H9 (cell line): Measurements from ENCODE around the gene APOL5. TPM values are rescaled to one million over a fixed set of nuclear protein-coding genes. Genes with fewer than 3 reads are reported as not detected.

Experiments
- DNase-seq: peaks from one replicate; pipeline ENCODE4 v3.0.0-alpha.2; 2017
- H2AFZ ChIP-seq: one replicate; pipeline ENCODE4 v1.6.1; 2013; ENCODE audit warnings: mild to moderate bottlenecking, low read length, control low read depth, moderate library complexity
- H2AK5ac ChIP-seq: 2 replicates; pipeline ENCODE4 v1.6.1; 2013; ENCODE audit warnings: low read length, control low read depth, mixed read lengths; ENCODE audit not compliant: insufficient read length
- H2BK120ac ChIP-seq: one replicate; pipeline ENCODE4 v1.6.1; 2013; ENCODE audit warnings: low read depth, mild to moderate bottlenecking, low read length, control low read depth, inconsistent platforms; ENCODE audit not compliant: poor library complexity, severe bottlenecking
- H2BK12ac ChIP-seq: 2 replicates; pipeline ENCODE4 v1.6.1; 2013; ENCODE audit warnings: low read length, control low read depth, mixed read lengths, low read depth; ENCODE audit not compliant: insufficient read length
- H2BK15ac ChIP-seq: 2 replicates; pipeline ENCODE4 v1.6.1; 2013; ENCODE audit warnings: low read depth, low read length, control low read depth
- H2BK20ac ChIP-seq: one replicate; pipeline ENCODE4 v1.6.1; 2013; ENCODE audit warnings: low read depth, mild to moderate bottlenecking, low read length, control low read depth, inconsistent platforms; ENCODE audit not compliant: poor library complexity, severe bottlenecking
- H2BK5ac ChIP-seq: 2 replicates; pipeline ENCODE4 v1.6.1; 2013; ENCODE audit warnings: low read length, control low read depth, mixed read lengths; ENCODE audit not compliant: insufficient read length
- H3K14ac ChIP-seq: 2 replicates; pipeline ENCODE4 v1.6.1; 2013; ENCODE audit warnings: low read length, control low read depth; ENCODE audit not compliant: insufficient read depth
- H3K18ac ChIP-seq: 2 replicates; pipeline ENCODE4 v1.6.1; 2013; ENCODE audit warnings: low read depth, mild to moderate bottlenecking, mixed read lengths, low read length, control low read depth; ENCODE audit not compliant: insufficient read length
- H3K23ac ChIP-seq: 2 replicates; pipeline ENCODE4 v1.6.1; 2013; ENCODE audit warnings: low read length, control low read depth, mixed read lengths, low read depth; ENCODE audit not compliant: insufficient read length
- H3K23me2 ChIP-seq: 2 replicates; pipeline ENCODE4 v1.6.1; 2013; ENCODE audit warnings: low read depth, mild to moderate bottlenecking, mixed read lengths, low read length, control low read depth; ENCODE audit not compliant: insufficient read length, poor library complexity, severe bottlenecking
- H3K27ac ChIP-seq: 2 replicates; pipeline ENCODE4 v1.5.1; 2013; ENCODE audit warnings: low read length, control low read depth, mixed read lengths, low read depth; ENCODE audit not compliant: insufficient read length
- H3K27me3 ChIP-seq: 2 replicates; pipeline ENCODE4 v1.6.1; 2013; ENCODE audit warnings: low read length, control low read depth, inconsistent platforms; ENCODE audit not compliant: insufficient read depth
- H3K4ac ChIP-seq: 2 replicates; pipeline ENCODE4 v1.6.1; 2013; ENCODE audit warnings: low read depth, mild to moderate bottlenecking, control low read depth, inconsistent platforms, low read length, moderate library complexity
- H3K4me1 ChIP-seq: 2 replicates; pipeline ENCODE4 v1.6.1; 2013; ENCODE audit warnings: low read length, control low read depth, inconsistent platforms; ENCODE audit not compliant: insufficient read depth
- H3K4me2 ChIP-seq: 2 replicates; pipeline ENCODE4 v1.6.1; 2013; ENCODE audit warnings: low read length, control low read depth, mixed read lengths; ENCODE audit not compliant: insufficient read length, insufficient read depth
- H3K56ac ChIP-seq: 2 replicates; pipeline ENCODE4 v1.6.1; 2013; ENCODE audit warnings: low read depth, mild to moderate bottlenecking, mixed read lengths, low read length, control low read depth; ENCODE audit not compliant: insufficient read length
- H3K79me1 ChIP-seq: 2 replicates; pipeline ENCODE4 v1.6.1; 2013; ENCODE audit warnings: low read depth, mild to moderate bottlenecking, moderate library complexity, low read length, control low read depth, inconsistent platforms; ENCODE audit not compliant: insufficient read depth, poor library complexity, severe bottlenecking
- H3K79me2 ChIP-seq: 2 replicates; pipeline ENCODE4 v1.6.1; 2013; ENCODE audit warnings: low read length, control low read depth, inconsistent platforms; ENCODE audit not compliant: insufficient read depth
- H3K9ac ChIP-seq: 2 replicates; pipeline ENCODE4 v1.6.1; 2013; ENCODE audit warnings: low read length, control low read depth, mixed read lengths; ENCODE audit not compliant: insufficient read length; ENCODE audit errors: extremely low read depth
- H3K9me3 ChIP-seq: one replicate; pipeline ENCODE4 v1.6.1; 2013; ENCODE audit warnings: low read depth, low read length, inconsistent platforms; ENCODE audit not compliant: control insufficient read depth
- H3T11ph ChIP-seq: one replicate; pipeline ENCODE4 v1.6.1; 2013; ENCODE audit warnings: mild to moderate bottlenecking, low read length, control low read depth, inconsistent platforms
- H4K20me1 ChIP-seq: one replicate; pipeline ENCODE4 v1.6.1; 2013; ENCODE audit not compliant: control insufficient read depth, insufficient read length, insufficient read depth
- H4K5ac ChIP-seq: 2 replicates; pipeline ENCODE4 v1.6.1; 2013; ENCODE audit warnings: low read depth, mild to moderate bottlenecking, mixed read lengths, low read length, control low read depth; ENCODE audit not compliant: insufficient read length
- H4K8ac ChIP-seq: replicated peaks from 2 replicates; pipeline ENCODE4 v1.6.1; 2013; ENCODE audit warnings: low read length, control low read depth, mixed read lengths, low read depth; ENCODE audit not compliant: insufficient read length
- H4K91ac ChIP-seq: 2 replicates; pipeline ENCODE4 v1.6.1; 2013; ENCODE audit warnings: low read depth, mild to moderate bottlenecking, moderate library complexity, mixed read lengths, low read length, control low read depth; ENCODE audit not compliant: insufficient read length
- H3K27ac Mint-ChIP-seq, 3 experiments: 2 replicates in 2 of 3; 3 replicates in 1 of 3; pipeline ENCODE4 v1.8.0; 2020 to 2021; ENCODE audit warnings: mixed read lengths in 3 of 3, mild to moderate bottlenecking in 1 of 3, moderate library complexity in 1 of 3
- H3K27me3 Mint-ChIP-seq: 2 replicates; pipeline ENCODE4 v1.8.0; 2021; ENCODE audit warnings: low read depth, mild to moderate bottlenecking, moderate library complexity, mixed read lengths
- H3K36me3 Mint-ChIP-seq, 3 experiments: 2 replicates in 2 of 3; 3 replicates in 1 of 3; pipeline ENCODE4 v1.8.0; 2020 to 2021; ENCODE audit warnings: low read depth in 3 of 3, mixed read lengths in 3 of 3; ENCODE audit not compliant: insufficient read depth in 1 of 3
- H3K4me1 Mint-ChIP-seq, 2 experiments: 2 replicates each; pipeline ENCODE4 v1.8.0; 2020; ENCODE audit warnings: mixed read lengths in 2 of 2
- H3K4me3 Mint-ChIP-seq, 2 experiments: 2 replicates in 1 of 2; 3 replicates in 1 of 2; pipeline ENCODE4 v1.8.0; 2020 to 2021; ENCODE audit warnings: mild to moderate bottlenecking in 2 of 2, mixed read lengths in 2 of 2, moderate library complexity in 1 of 2
- H3K9me3 Mint-ChIP-seq, 2 experiments: 2 replicates in 1 of 2; 3 replicates in 1 of 2; pipeline ENCODE4 v1.8.0; 2020; ENCODE audit warnings: mild to moderate bottlenecking in 2 of 2, mixed read lengths in 2 of 2, moderate library complexity in 1 of 2
- WGBS: extraction: QIAGEN DNeasy Blood & Tissue Kit; methylation state at CpG from one replicate; pipeline ENCODE4 v1.1.7; 2013; ENCODE audit warnings: missing lambda C conversion rate, low lambda C conversion rate, mixed read lengths; ENCODE audit not compliant: insufficient read length; ENCODE audit errors: extremely low coverage; 5-methylcytosine and 5-hydroxymethylcytosine counted together
- total RNA-seq: library from RNA; stranded (reverse); gene quantifications from 2 replicates; pipeline ENCODE4 v1.2.1, GENCODE V29; 2021
- TF ChIP-seq, protein P1 (sequence below): fragments of 200-600 bp; sonication (generic); conservative IDR thresholded peaks from 3 replicates; pipeline ENCODE4 v1.8.0; 2021; ENCODE audit warnings: antibody characterized with exemption, mild to moderate bottlenecking

The APOL5 gene
- total RNA-seq, 1 experiment from 2014 or later, result not detected

DNA sequence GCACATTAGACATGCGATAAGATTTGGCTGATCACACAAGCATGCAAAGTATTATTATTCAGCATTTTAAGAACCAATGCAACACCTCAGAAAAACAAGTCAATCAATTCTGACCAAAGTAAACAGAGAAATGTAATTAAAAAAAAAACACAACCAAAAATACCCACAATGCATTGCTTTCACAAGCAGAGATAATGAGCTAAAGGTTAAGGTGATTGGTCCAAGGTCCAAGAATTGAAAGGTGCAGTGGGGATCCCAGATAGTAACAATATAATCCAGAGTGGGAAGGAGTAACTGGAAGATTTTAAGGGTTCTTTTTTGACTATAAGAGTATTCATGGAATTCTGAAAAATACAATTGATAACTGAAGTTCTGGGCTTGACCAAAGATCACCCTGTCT lies 39.0 kb downstream of the APOL5 start:
- no peak overlapping the region for H2BK120ac ChIP-seq
- H3K4me1 ChIP-seq, result peaks cover 5% of the 10 kb centered on the region; the same call in 1 of the 2 replicates
- H2AK5ac ChIP-seq, result no peak overlapping the region

More for the DNA sequence above, 39.0 kb downstream of the APOL5 start:
- no peak overlapping the region for H3K4me2 ChIP-seq
- H3K9me3 ChIP-seq, result no peaks in the 10 kb centered on the region
- no peaks in the 10 kb centered on the region; the same call in 1 of the 2 replicates for H3K27me3 ChIP-seq
- TF ChIP-seq, protein P1, sequence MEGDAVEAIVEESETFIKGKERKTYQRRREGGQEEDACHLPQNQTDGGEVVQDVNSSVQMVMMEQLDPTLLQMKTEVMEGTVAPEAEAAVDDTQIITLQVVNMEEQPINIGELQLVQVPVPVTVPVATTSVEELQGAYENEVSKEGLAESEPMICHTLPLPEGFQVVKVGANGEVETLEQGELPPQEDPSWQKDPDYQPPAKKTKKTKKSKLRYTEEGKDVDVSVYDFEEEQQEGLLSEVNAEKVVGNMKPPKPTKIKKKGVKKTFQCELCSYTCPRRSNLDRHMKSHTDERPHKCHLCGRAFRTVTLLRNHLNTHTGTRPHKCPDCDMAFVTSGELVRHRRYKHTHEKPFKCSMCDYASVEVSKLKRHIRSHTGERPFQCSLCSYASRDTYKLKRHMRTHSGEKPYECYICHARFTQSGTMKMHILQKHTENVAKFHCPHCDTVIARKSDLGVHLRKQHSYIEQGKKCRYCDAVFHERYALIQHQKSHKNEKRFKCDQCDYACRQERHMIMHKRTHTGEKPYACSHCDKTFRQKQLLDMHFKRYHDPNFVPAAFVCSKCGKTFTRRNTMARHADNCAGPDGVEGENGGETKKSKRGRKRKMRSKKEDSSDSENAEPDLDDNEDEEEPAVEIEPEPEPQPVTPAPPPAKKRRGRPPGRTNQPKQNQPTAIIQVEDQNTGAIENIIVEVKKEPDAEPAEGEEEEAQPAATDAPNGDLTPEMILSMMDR, result no peak
- no peak overlapping the region for H3T11ph ChIP-seq
- H4K8ac ChIP-seq, result no peak overlapping the region
- no peak overlapping the region for H3K18ac ChIP-seq
- Mint-ChIP-seq H3K9me3 (no peaks in the 10 kb centered on the region), H3K4me1 (peaks cover 17 to 20% of the 10 kb centered on the region in 2 experiments), H3K27ac (no peak overlapping the region), H3K4me3 (no peak overlapping the region), H3K27me3 (no peaks in the 10 kb centered on the region), H3K36me3 (peaks cover 12 to 36% (median 29%) of the 10 kb centered on the region in 3 experiments; a peak in 6 of 7 replicates)
- H3K23me2 ChIP-seq, result no peaks in the 10 kb centered on the region
- H3K79me1 ChIP-seq, result no peaks in the 10 kb centered on the region
- H4K20me1 ChIP-seq, result no peaks in the 10 kb centered on the region
- WGBS, result no CpG with 5 or more reads among the region's 1 CpG
- H2BK12ac ChIP-seq, result no peak overlapping the region
- DNase-seq, result no peak
- no peaks in the 10 kb centered on the region for H3K79me2 ChIP-seq
- no peak overlapping the region for H3K56ac ChIP-seq
- no peak overlapping the region for H3K27ac ChIP-seq
- no peak overlapping the region for H3K23ac ChIP-seq
- H3K4ac ChIP-seq, result no peak overlapping the region
- H3K14ac ChIP-seq, result no peak overlapping the region
- no peak overlapping the region for H2BK20ac ChIP-seq
- no peak overlapping the region for H2BK15ac ChIP-seq
- H2AFZ ChIP-seq, result no peak overlapping the region
- no peak overlapping the region for H2BK5ac ChIP-seq
- H4K91ac ChIP-seq, result no peak overlapping the region
- no peak overlapping the region for H4K5ac ChIP-seq
- no peak overlapping the region for H3K9ac ChIP-seq
